Mesendoderm (in vitro differentiated cells): ENCODE results near the gene SPOCK3. TPM values are rescaled to one million over a fixed set of nuclear protein-coding genes. Genes with fewer than 3 reads are reported as not detected.
"Not testable (repeated sequence)": the region's sequence is repeated elsewhere in the genome, so short reads cannot be mapped to it uniquely, and the experiment has no call there.

ENCODE experiments used
- DNase-seq: peaks from one replicate; pipeline ENCODE4 v3.0.0; 2013
- H2AK5ac ChIP-seq: 2 replicates; pipeline ENCODE4 v1.6.1; 2013; ENCODE audit warnings: low read length, inconsistent platforms
- H2BK120ac ChIP-seq: 2 replicates; pipeline ENCODE4 v1.6.1; 2013; ENCODE audit warnings: low read depth, mild to moderate bottlenecking, low read length, moderate library complexity, mixed read lengths
- H2BK15ac ChIP-seq: replicated peaks from 2 replicates; pipeline ENCODE4 v1.6.1; 2013; ENCODE audit warnings: low read depth, mild to moderate bottlenecking, moderate library complexity
- H2BK5ac ChIP-seq: 2 replicates; pipeline ENCODE4 v1.6.1; 2013; ENCODE audit warnings: low read length, inconsistent platforms
- H3K18ac ChIP-seq: 2 replicates; pipeline ENCODE4 v1.6.1; 2013; ENCODE audit warnings: mild to moderate bottlenecking, low read length, mixed read lengths
- H3K23ac ChIP-seq: one replicate; pipeline ENCODE4 v1.6.1; 2013; ENCODE audit warnings: low read length
- H3K27ac ChIP-seq: 2 replicates; pipeline ENCODE4 v1.5.1; 2013; ENCODE audit warnings: low read depth, mild to moderate bottlenecking, inconsistent platforms, low read length, moderate library complexity
- H3K27me3 ChIP-seq: 2 replicates; pipeline ENCODE4 v1.6.1; 2013; ENCODE audit warnings: low read length, control low read depth, mild to moderate bottlenecking, inconsistent platforms; ENCODE audit not compliant: insufficient read depth, poor library complexity
- H3K36me3 ChIP-seq: 2 replicates; pipeline ENCODE4 v1.6.1; 2013; ENCODE audit warnings: low read length, inconsistent platforms; ENCODE audit not compliant: control insufficient read depth, insufficient read depth
- H3K4ac ChIP-seq: one replicate; pipeline ENCODE4 v1.6.1; 2013; ENCODE audit warnings: low read depth, mild to moderate bottlenecking, low read length, moderate library complexity
- H3K4me1 ChIP-seq: 2 replicates; pipeline ENCODE4 v1.6.1; 2013; ENCODE audit warnings: low read depth, low read length, inconsistent platforms; ENCODE audit not compliant: control insufficient read depth
- H3K4me2 ChIP-seq: 2 replicates; pipeline ENCODE4 v1.6.1; 2013; ENCODE audit warnings: low read length
- H3K4me3 ChIP-seq: 2 replicates; pipeline ENCODE4 v1.5.1; 2013; ENCODE audit warnings: mild to moderate bottlenecking, low read length
- H3K56ac ChIP-seq: one replicate; pipeline ENCODE4 v1.6.1; 2013; ENCODE audit warnings: low read length
- H3K79me1 ChIP-seq: 2 replicates; pipeline ENCODE4 v1.6.1; 2013; ENCODE audit warnings: low read length, inconsistent platforms
- H3K79me2 ChIP-seq: 2 replicates; pipeline ENCODE4 v1.6.1; 2013; ENCODE audit warnings: mild to moderate bottlenecking, low read length; ENCODE audit not compliant: control insufficient read depth, insufficient read depth
- H3K9ac ChIP-seq: 2 replicates; pipeline ENCODE4 v1.6.1; 2013; ENCODE audit warnings: low read length, inconsistent platforms
- H4K5ac ChIP-seq: one replicate; pipeline ENCODE4 v1.6.1; 2013; ENCODE audit warnings: low read length
- H4K8ac ChIP-seq: one replicate; pipeline ENCODE4 v1.6.1; 2013; ENCODE audit warnings: low read depth, mild to moderate bottlenecking, control low read depth, low read length, moderate library complexity
- WGBS: extraction: QIAGEN DNeasy Blood & Tissue Kit; methylation state at CpG from one replicate; pipeline ENCODE4 v1.1.7; 2013; ENCODE audit warnings: low lambda C conversion rate, missing lambda C conversion rate; ENCODE audit not compliant: insufficient coverage; ENCODE audit errors: extremely low coverage; 5-methylcytosine and 5-hydroxymethylcytosine counted together
- polyA plus RNA-seq, 2 experiments: library from polyadenylated mRNA; stranded (reverse); fragments of 200-250 nt; gene quantifications; one replicate each; pipeline ENCODE4 v1.2.3, GENCODE V29; 2013

Gene SPOCK3
- polyA plus RNA-seq (2013, experiment 1 of 2): 0.11 TPM
- 0.06 TPM for polyA plus RNA-seq (2013, experiment 2 of 2)

- peak within 1 kb of the TSS; percentile 85 for H3K4me2 ChIP-seq
- no peaks in the 10 kb centered on the region for H3K79me1 ChIP-seq
- no peak within 1 kb of the TSS for H3K23ac ChIP-seq
- H3K4ac ChIP-seq: no peak within 1 kb of the TSS
- H3K27ac ChIP-seq: no peak within 1 kb of the TSS
- H3K79me2 ChIP-seq: no peaks in the 10 kb centered on the region
- peak within 1 kb of the TSS; percentile 69 for H3K56ac ChIP-seq
- H3K4me1 ChIP-seq: peaks cover 10% of the 10 kb centered on the region
- H4K8ac ChIP-seq: no peak within 1 kb of the TSS
- peak within 1 kb of the TSS; percentile 1 for H3K4me3 ChIP-seq
- H3K27me3 ChIP-seq: peaks cover 4% of the 10 kb centered on the region
- H3K9ac ChIP-seq: peak within 1 kb of the TSS; percentile 20
- no peak within 1 kb of the TSS for H4K5ac ChIP-seq
- no CpG with 5 or more reads among the region's 32 CpGs for WGBS
- H2BK120ac ChIP-seq: no peak within 1 kb of the TSS
- no peak within 1 kb of the TSS for H3K18ac ChIP-seq
- no peak within 1 kb of the TSS for H2BK15ac ChIP-seq
- H3K36me3 ChIP-seq: no peaks in the 10 kb centered on the region
- H2BK5ac ChIP-seq: no peak within 1 kb of the TSS
- no peak within 1 kb of the TSS for H2AK5ac ChIP-seq
- DNase-seq: peak; percentile 83
Observed at GRCh38 chr4:167234316-167234881, at the start of gene SPOCK3. SPOCK3 (minus strand) TSS chr4:167234494.

GRCh38 chr4:167282171-167282864 lies 48.0 kb upstream of the SPOCK3 start:
- Histone ChIP-seq H2BK120ac (no peak overlapping the region), H2BK15ac (no peak overlapping the region), H3K79me2 (no peaks in the 10 kb centered on the region), H3K23ac (no peak overlapping the region), H3K4ac (no peak overlapping the region), H3K4me3 (no peak overlapping the region), H3K9ac (no peak overlapping the region), H4K5ac (no peak overlapping the region), H3K56ac (no peak overlapping the region), H4K8ac (no peak overlapping the region), H2BK5ac (no peak overlapping the region), H3K27me3 (no peaks in the 10 kb centered on the region), H3K27ac (no peak overlapping the region), H2AK5ac (no peak overlapping the region), H3K79me1 (no peaks in the 10 kb centered on the region), H3K18ac (no peak overlapping the region), H3K4me1 (no peaks in the 10 kb centered on the region), H3K4me2 (no peak overlapping the region), H3K36me3 (no peaks in the 10 kb centered on the region)
- WGBS: no CpG with 5 or more reads among the region's 1 CpG
- DNase-seq: no peak

DNA sequence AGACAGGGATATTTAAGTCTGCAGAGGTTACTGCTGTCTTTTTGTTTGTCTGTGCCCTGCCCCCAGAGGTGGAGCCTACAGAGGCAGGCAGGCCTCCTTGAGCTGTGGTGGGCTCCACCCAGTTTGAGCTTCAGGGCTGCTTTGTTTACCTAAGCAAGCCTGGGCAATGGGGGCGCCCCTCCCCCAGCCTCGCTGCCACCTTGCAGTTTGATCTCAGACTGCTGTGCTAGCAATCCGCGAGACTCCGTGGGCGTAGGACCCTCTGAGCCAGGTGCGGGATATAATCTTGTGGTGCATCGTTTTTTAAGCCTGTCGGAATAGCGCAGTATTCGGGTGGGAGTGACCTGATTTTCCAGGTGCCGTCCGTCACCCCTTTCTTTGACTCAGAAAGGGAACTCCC lies 47.3 kb upstream of the SPOCK3 start:
- not testable (repeated sequence) for H2BK5ac ChIP-seq, H3K4me2 ChIP-seq, H4K5ac ChIP-seq, H2BK120ac ChIP-seq, DNase-seq, H2BK15ac ChIP-seq, H3K36me3 ChIP-seq, H3K27ac ChIP-seq, H3K79me1 ChIP-seq, H3K56ac ChIP-seq, H3K9ac ChIP-seq, H3K4ac ChIP-seq, H3K4me3 ChIP-seq, H2AK5ac ChIP-seq, H3K27me3 ChIP-seq, H3K4me1 ChIP-seq, H4K8ac ChIP-seq, H3K79me2 ChIP-seq, H3K23ac ChIP-seq, H3K18ac ChIP-seq
- no CpG with 5 or more reads among the region's 13 CpGs for WGBS

DNA sequence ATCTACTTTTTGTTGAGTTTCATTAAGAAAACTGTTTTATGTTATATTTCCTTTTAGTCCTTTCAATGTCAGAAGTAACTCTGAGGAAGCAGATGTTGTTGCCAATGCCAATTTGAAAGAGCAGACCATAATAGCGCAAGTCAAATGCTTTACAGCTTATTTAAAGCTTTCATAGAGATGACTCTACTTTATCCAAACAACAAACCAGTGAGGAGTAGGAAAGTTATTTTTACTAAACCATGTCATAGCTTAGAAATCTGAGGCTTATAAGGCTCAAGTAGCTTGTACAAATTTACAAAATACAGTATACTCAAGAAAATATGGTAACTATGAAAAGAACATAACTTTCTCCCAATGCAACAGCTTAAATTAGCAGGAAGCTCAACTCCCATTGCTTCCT lies 40.1 kb upstream of the SPOCK3 start:
- H3K36me3 ChIP-seq: no peaks in the 10 kb centered on the region
- H3K79me2 ChIP-seq: no peaks in the 10 kb centered on the region
- no peak overlapping the region for H4K5ac ChIP-seq
- no peak overlapping the region for H3K56ac ChIP-seq
- no peak overlapping the region for H3K4me2 ChIP-seq
- H2BK5ac ChIP-seq: no peak overlapping the region
- no peak overlapping the region for H3K23ac ChIP-seq
- no peak overlapping the region for H2BK15ac ChIP-seq
- no peak overlapping the region for H4K8ac ChIP-seq
- H2AK5ac ChIP-seq: no peak overlapping the region
- no peak for DNase-seq
- H3K27me3 ChIP-seq: no peaks in the 10 kb centered on the region
- H3K4me3 ChIP-seq: no peak overlapping the region
- no peak overlapping the region for H3K27ac ChIP-seq
- WGBS: no CpG with 5 or more reads among the region's 1 CpG
- no peaks in the 10 kb centered on the region for H3K79me1 ChIP-seq
- no peak overlapping the region for H3K18ac ChIP-seq
- H2BK120ac ChIP-seq: no peak overlapping the region
- H3K9ac ChIP-seq: no peak overlapping the region
- H3K4me1 ChIP-seq: no peaks in the 10 kb centered on the region
- no peak overlapping the region for H3K4ac ChIP-seq

DNA sequence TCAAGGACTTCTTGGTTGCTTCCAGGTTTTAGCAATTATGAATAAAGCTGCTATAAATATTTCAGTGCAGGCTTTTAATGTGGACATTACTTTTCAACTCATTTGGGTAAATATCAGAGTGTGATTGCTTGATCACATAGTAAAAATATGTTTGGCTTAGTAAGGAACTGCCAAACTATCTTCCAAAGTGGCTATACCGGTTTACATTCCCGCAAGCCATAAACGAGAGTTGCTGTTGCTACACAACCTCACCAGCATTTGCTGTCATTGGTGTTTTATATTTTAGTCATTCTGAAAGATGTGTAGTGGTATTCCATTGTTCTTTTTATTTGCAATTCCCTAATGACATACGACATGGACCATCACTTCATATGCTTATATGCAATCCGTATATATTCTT lies 30.9 kb upstream of the SPOCK3 start:
- H3K56ac ChIP-seq: no peak overlapping the region
- H2BK120ac ChIP-seq: no peak overlapping the region
- H3K4me3 ChIP-seq: no peak overlapping the region
- H3K79me2 ChIP-seq: no peaks in the 10 kb centered on the region
- H3K18ac ChIP-seq: no peak overlapping the region
- WGBS: no CpG with 5 or more reads among the region's 5 CpGs
- no peak overlapping the region for H3K9ac ChIP-seq
- H2AK5ac ChIP-seq: no peak overlapping the region
- H4K8ac ChIP-seq: no peak overlapping the region
- no peaks in the 10 kb centered on the region for H3K27me3 ChIP-seq
- H3K4ac ChIP-seq: no peak overlapping the region
- no peak overlapping the region for H2BK15ac ChIP-seq
- DNase-seq: no peak
- H2BK5ac ChIP-seq: no peak overlapping the region
- no peak overlapping the region for H4K5ac ChIP-seq
- H3K79me1 ChIP-seq: no peaks in the 10 kb centered on the region
- no peaks in the 10 kb centered on the region for H3K36me3 ChIP-seq
- no peak overlapping the region for H3K23ac ChIP-seq
- no peaks in the 10 kb centered on the region for H3K4me1 ChIP-seq
- no peak overlapping the region for H3K27ac ChIP-seq
- no peak overlapping the region for H3K4me2 ChIP-seq

- no peak overlapping the region for H3K4me2 ChIP-seq
- no peaks in the 10 kb centered on the region for H3K27me3 ChIP-seq
- no peak overlapping the region for H3K56ac ChIP-seq
- H3K18ac ChIP-seq: no peak overlapping the region
- H3K9ac ChIP-seq: no peak overlapping the region
- H3K27ac ChIP-seq: no peak overlapping the region
- DNase-seq: no peak
- H3K23ac ChIP-seq: no peak overlapping the region
- no peaks in the 10 kb centered on the region for H3K79me2 ChIP-seq
- no peaks in the 10 kb centered on the region for H3K4me1 ChIP-seq
- no peak overlapping the region for H4K8ac ChIP-seq
- no peak overlapping the region for H2AK5ac ChIP-seq
- H3K4ac ChIP-seq: no peak overlapping the region
- no CpG with 5 or more reads among the region's 4 CpGs for WGBS
- H2BK15ac ChIP-seq: no peak overlapping the region
- H3K4me3 ChIP-seq: no peak overlapping the region
- no peak overlapping the region for H4K5ac ChIP-seq
- H3K79me1 ChIP-seq: no peaks in the 10 kb centered on the region
- H2BK5ac ChIP-seq: no peak overlapping the region
- H3K36me3 ChIP-seq: no peaks in the 10 kb centered on the region
- no peak overlapping the region for H2BK120ac ChIP-seq
Observed at GRCh38 chr4:167248271-167248670, 14.0 kb upstream of the SPOCK3 start.
